GM04503 (cell line): Measurements from ENCODE around the gene AFF1.
"Not testable (repeated sequence)": the region's sequence is repeated elsewhere in the genome, so short reads cannot be mapped to it uniquely, and the experiment has no call there.

Experiments
- DNase-seq: peaks from one replicate; pipeline ENCODE4 v3.0.0-alpha.2; 2012; ENCODE audit warnings: low read depth

The AFF1 gene

DNA sequence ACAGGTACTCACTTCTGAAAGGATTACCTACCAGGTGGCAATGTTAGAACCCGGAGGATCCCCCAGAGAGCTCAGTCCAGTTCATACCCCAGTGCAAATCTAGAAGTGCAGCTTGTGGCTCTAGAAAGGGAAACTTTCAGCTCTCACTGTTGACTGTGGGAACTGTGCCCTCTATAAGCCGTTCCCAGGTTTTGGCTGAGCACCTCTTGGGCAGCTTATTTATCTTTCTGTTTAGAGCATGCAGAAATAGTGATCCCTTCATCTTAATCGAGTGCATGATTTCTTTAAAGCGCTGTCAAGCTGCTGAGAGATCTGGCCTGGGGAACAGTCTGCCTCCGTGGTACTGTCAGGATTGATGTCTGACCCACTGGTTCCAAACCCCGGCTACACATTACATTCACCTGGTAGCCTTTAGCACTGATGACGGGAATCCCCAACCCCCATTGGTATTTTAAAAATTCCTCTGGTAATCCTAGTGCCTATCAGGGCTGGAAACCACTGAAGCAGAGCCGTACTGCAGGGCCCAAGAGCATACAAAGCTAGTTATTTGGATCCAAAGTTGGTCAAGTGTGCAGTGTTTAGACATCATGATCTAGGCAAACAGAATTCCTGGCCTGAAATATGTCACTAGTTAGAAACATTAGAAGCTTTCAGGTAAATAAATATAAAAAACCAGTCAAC lies 182.4 kb downstream of the AFF1 start:
- no peak for DNase-seq

DNA sequence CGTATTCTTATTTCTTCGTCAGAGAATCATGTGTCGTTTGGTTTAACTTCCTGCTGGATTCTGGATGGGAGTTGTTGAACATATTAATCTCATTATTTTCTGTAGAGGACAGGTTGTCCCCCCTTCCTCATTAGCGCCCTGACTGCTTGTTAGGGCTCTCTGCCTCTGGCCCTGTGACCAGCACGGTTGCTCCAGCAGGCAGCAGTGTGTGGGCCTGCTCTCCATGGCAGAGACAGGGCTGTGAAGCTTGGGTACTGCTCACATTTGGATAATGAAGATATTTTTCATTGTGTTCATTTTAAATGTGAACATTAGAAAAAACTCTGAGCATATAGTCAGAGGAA lies 182.9 kb downstream of the AFF1 start:
- DNase-seq: no peak

GRCh38 chr4:87118421-87118820 lies 183.6 kb downstream of the AFF1 start:
- no peak for DNase-seq

DNA sequence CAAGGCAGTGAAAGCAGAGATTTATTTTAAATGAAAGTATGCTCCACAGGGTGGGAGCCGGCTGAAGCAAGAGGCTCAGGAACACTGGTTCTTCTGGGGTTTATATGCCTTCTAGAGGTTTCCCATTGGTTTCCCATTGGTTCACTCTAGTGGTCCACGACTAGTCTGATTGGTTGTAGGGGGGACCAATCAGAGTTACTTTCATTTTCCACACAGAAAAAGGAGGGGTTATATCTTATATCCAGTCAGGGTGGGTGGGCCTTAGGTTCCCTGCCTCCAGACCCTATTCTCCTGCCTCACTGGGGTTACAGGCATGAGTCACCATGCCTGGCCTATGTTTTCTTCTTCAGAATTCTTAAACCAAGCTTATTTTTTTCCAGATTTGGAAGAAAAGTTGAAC lies 184.0 kb downstream of the AFF1 start:
- DNase-seq: no peak

DNA sequence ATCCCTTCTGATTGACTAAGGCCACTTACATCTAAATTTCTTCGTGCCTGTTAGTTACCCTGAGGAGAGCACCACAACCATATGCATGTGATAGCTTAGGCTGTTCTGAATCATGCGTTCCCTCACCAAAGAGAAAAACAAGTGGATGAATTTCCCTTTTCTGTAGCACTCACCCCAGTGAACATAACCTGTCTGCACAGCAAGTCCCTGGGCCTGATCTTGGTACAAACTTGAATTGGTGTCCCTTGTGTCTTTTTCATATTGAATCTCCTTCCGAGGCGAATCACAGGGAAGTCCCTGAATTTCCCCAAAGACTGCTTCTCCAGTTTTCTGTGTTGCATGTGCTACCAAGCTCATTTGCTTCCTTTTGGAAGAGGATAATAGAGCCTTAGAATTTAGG lies 185.2 kb downstream of the AFF1 start:
- no peak for DNase-seq

GRCh38 chr4:87120411-87121162 lies 185.8 kb downstream of the AFF1 start:
- no peak for DNase-seq

DNA sequence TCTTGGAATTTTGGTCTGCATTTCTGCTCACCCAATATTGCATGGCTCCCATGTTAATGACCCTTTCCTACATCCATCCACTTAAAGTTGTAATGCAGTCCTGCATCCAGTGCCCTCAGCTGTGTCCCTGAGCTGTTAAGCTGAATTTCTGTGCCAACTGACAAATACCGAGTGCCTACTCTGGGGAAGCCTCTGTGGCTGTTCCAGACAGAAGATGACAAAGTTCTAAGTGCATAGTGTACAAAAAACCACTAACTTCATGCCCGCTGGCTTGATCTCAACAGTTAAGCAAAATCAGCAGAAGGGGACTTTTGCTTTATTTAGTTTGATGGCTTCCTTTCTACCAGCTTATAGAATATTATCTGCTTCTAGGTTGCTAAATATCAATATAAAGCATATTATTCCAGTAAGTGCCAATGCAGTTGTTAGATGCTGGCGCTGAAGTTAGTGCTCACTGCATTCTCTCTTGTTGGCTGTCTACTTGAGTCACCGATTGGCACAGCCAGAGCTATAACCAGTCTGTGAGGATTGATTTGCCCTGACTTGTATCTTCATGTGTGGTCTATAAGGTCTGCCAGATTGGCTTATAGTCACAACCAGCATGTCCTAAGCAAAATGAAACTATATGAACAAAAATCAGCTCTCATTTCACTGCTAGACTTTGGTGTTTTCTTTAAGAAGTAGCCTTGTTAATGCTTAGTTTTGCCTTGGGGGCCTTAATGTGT lies 186.7 kb downstream of the AFF1 start:
- no peak for DNase-seq

- no peak for DNase-seq
Observed at GRCh38 chr4:87122252-87122651, 187.4 kb downstream of the AFF1 start.

- DNase-seq: no peak
Observed at GRCh38 chr4:87126056-87126455, 191.2 kb downstream of the AFF1 start.

DNA sequence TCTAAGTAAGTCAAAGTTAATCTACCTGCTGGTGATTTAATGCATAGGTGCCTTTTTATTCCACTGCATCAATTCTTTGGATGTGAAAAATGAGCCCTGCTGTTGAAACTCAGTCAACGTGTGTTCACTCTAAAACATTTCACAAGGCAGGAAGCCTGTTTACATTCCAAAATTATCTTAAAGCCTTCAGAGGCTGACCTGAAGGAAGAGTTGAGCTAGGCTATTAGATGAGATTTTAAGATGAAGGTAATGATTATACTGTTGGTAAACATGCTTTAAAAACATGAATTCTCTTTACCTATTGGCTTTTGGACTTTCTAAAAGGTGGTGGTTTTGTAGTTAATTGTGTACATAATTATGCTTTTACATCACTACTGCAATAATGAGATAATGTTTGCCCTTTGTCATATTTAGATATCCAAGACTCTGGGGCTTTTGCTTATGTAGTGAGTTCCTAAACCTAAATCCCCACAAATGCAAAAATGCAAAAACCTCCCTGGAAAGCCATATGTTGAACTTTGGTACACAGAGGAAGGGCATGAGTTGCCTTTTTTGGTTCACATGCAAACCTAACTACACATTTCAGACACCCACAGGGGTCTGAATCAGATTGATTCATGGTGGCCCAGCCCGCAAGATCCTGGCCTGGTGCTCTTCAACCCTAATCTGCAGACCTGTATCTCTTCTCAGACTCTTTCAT lies 193.3 kb downstream of the AFF1 start:
- no peak for DNase-seq

- DNase-seq: no peak
Observed at GRCh38 chr4:87129681-87130080, 194.9 kb downstream of the AFF1 start.

DNA sequence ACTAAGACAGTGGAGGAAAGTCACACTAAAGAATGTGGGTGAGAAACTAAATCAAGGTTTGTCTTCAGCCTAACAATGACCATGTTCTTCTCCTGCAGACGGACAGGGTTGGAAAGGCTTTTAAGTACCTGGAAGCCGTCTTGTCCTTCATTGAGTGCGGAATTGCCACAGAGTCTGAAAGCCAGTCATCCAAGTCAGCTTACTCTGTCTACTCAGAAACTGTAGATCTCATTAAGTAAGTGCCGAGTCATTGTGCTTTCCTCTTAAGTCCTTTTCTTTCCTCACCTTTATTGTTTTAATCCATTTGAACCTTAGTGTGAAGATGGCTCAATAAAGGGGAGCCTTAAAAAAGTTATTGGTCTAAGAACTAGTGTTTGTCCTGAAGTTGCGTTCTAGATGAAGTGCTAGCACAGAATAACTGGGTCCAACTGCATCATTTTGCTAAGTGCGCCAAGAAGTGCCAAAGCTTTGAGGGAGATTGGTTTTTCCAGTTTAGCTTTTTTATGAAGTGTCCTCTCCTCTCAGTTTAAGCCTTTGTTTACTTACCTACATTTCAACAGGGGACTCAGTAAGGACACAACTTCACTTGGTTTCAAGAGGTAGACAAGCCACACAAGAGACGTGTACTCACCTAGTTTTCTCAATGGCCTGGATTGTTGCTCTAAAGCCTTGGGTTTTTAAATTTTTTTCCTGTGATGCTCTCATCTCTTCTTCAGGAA lies 196.3 kb downstream of the AFF1 start:
- DNase-seq: no peak

- DNase-seq: no peak
Observed at GRCh38 chr4:87132035-87132434, 197.2 kb downstream of the AFF1 start.

DNA sequence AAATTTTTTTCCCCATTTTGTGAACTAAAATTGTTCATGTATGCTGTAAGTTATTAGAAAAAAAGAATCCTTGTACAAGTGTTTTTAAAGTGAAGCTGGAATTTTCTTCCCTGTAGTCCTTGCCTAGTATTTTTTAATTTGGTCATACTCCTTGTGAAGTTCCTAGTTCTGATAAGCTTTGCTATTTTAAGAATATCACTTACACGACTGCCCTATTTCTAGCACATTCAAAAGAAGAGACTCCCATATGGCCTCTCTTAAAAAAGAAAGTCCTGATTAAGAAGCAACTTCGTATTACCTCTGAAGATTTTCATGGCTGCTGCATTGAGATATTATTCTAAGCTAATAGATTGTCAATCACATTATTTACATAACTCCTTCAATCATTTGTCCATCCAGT lies 198.4 kb downstream of the AFF1 start:
- no peak for DNase-seq

DNA sequence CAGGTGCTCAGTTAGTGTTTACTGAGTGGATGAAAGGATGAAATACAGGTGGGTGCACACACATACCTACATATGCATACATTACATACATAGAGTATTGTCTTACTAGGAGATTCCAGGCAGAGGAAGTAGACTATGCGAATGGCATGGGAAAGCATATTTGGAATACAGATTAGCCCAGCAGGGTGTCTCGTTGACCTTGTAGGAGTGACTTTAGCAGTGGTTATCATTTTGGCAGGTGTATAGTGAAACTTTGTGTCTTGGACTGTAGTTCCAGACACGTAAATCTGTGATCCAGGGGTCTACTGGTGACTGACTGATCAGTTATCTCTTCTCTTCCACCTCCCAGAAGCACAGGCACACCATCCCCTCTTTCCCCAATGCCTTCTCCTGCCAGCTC lies 199.3 kb downstream of the AFF1 start:
- DNase-seq: no peak

- no peak for DNase-seq
Observed at GRCh38 chr4:87141428-87141827, 206.6 kb downstream of the AFF1 start.

DNA sequence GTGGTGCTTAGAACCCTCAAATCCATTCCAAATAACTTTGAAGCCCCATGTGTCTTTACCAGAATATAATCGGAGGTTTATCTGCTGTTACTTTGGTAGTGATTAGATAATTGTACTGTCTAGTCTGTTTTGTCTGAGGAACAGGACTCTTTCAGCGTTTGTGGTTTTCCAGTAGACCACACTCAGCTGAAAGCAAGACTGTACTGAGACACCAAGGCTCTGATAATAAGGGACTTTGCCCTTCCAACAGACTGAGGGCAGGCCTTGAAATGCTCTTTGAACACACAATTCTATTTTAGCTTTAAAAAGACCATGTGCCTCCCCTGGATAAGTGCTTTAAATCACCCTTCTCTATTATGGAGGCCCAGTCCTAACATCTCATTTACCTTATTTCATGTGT lies 209.5 kb downstream of the AFF1 start:
- no peak for DNase-seq

DNA sequence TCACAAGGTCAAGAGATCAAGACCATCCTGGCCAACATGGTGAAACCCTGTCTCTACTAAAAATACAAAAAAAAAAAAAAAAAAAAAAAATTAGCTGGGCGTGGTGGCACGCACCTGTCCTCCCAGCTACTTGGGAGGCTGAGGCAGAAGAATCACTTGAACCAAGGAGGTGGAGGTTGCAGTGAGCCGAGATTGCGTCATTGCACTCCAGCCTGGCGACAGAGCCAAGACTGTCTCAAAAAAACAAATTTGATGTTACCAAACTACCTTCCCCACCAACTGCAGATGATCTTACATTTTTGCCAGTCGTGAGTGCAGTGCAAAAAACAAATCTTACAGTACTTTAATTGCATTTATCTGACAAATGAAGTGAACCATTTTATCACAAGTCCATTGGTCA lies 211.1 kb downstream of the AFF1 start:
- DNase-seq: not testable (repeated sequence)

DNA sequence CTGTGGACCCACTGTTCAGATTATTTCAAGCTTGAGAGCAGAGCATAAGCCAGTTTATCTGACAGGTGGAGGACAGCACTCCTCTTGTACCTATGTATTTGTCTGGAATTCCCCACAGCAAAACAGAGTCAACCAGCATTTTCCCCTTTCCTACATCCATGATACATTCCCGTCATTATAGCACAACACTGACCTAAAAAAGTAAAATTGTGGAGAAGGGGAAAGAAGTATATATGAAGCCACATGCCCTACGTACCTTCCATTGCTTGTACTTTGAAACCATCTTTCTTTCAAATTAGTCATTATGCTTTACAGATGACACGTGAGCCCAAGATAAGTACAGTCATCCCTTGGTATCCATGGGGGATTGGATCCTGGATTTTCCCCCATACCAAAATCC lies 212.3 kb downstream of the AFF1 start:
- DNase-seq: no peak

GRCh38 chr4:87150498-87151261 lies 215.9 kb downstream of the AFF1 start:
- peak; percentile 26 for DNase-seq

GRCh38 chr4:87151730-87152129 lies 216.9 kb downstream of the AFF1 start:
- no peak for DNase-seq
